ENCODE results near the gene C1QTNF8. TPM values are rescaled to one million over a fixed set of nuclear protein-coding genes. Genes with fewer than 3 reads are reported as not detected.

Gene C1QTNF8
- total RNA-seq, 1 donor from 2014 or later, result not detected

GRCh38 chr16:1126044-1126443 is 30.0 kb upstream of the C1QTNF8 start:
- no peaks in the 10 kb centered on the region for H3K27me3 ChIP-seq (ENCODE audit: control insufficient read depth, insufficient read depth, low read length)
- FAIRE-seq, result no peak

DNA sequence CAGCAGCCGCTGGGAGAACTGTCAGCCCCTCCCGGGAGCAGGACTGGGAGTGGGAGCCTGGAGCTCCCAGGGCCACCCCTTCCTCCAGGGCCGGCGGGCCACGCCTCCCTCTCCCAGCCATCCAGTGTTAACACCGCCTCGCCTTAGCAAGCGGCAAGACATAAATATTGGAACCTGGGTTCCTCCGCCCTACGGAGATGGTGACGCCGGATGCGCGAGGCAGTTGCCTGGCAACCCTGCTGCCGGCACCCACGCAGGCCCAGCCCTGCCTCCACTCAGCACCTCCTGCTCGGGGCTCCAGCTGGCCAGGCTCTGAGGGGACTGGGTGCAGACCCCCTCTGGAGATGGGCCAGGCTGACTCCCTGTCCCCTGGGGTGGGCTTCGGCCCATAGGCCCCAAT is 29.4 kb upstream of the C1QTNF8 start:
- DNase-seq (ENCODE audit: low read depth), result peak; percentile 4
- FAIRE-seq, result no peak
- TF ChIP-seq, protein P1, sequence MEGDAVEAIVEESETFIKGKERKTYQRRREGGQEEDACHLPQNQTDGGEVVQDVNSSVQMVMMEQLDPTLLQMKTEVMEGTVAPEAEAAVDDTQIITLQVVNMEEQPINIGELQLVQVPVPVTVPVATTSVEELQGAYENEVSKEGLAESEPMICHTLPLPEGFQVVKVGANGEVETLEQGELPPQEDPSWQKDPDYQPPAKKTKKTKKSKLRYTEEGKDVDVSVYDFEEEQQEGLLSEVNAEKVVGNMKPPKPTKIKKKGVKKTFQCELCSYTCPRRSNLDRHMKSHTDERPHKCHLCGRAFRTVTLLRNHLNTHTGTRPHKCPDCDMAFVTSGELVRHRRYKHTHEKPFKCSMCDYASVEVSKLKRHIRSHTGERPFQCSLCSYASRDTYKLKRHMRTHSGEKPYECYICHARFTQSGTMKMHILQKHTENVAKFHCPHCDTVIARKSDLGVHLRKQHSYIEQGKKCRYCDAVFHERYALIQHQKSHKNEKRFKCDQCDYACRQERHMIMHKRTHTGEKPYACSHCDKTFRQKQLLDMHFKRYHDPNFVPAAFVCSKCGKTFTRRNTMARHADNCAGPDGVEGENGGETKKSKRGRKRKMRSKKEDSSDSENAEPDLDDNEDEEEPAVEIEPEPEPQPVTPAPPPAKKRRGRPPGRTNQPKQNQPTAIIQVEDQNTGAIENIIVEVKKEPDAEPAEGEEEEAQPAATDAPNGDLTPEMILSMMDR (IDR thresholded peaks at IDR 0.05; ENCODE audit: insufficient read depth, low read length, severe bottlenecking), result no peak
- no peaks in the 10 kb centered on the region for H3K36me3 ChIP-seq (ENCODE audit: control insufficient read depth, insufficient read depth, low read length)
- no peak overlapping the region for H3K4me3 ChIP-seq (ENCODE audit: low read depth, low read length)
- H3K27me3 ChIP-seq (ENCODE audit: control insufficient read depth, insufficient read depth, low read length), result no peaks in the 10 kb centered on the region

More at GRCh38 chr16:1126044-1126443, 30.0 kb upstream of the C1QTNF8 start:
- no peaks in the 10 kb centered on the region for H3K36me3 ChIP-seq (ENCODE audit: control insufficient read depth, insufficient read depth, low read length)
- H3K4me3 ChIP-seq (ENCODE audit: low read depth, low read length), result no peak overlapping the region
- TF ChIP-seq, protein P1 (IDR thresholded peaks at IDR 0.05; ENCODE audit: insufficient read depth, low read length, severe bottlenecking), result no peak
- no peak for DNase-seq (ENCODE audit: low read depth)

GRCh38 chr16:1124795-1125194 is 28.8 kb upstream of the C1QTNF8 start:
- no peak for DNase-seq (ENCODE audit: low read depth)
- TF ChIP-seq, protein P1 (IDR thresholded peaks at IDR 0.05; ENCODE audit: insufficient read depth, low read length, severe bottlenecking), result no peak
- H3K36me3 ChIP-seq (ENCODE audit: control insufficient read depth, insufficient read depth, low read length), result no peaks in the 10 kb centered on the region
- H3K4me3 ChIP-seq (ENCODE audit: low read depth, low read length), result no peak overlapping the region
- no peaks in the 10 kb centered on the region for H3K27me3 ChIP-seq (ENCODE audit: control insufficient read depth, insufficient read depth, low read length)
- no peak for FAIRE-seq

DNA sequence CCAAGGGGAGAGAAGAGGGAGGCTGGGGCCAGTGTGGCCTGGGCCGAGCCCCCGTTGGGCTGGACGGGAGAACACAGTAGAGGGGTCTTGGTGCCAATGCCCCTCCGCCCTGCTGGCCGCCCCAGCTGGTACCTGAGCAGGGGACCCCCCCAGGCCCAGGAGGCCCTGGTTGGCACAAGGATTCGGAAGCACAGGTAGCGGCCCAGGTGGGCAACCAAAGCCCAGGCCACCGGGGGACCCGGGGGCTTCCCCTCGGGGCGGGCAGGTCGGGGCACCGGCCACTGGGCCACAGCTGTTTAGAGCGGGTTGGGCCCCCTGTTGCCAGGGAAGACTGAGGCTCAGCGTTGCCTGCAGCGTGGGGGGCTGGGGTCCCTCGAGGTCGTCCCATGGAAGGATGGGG is 28.2 kb upstream of the C1QTNF8 start:
- H3K27me3 ChIP-seq (ENCODE audit: control insufficient read depth, insufficient read depth, low read length), result no peaks in the 10 kb centered on the region
- FAIRE-seq (no peak), DNase-seq (ENCODE audit: low read depth) (no peak)
- H3K4me3 ChIP-seq (ENCODE audit: low read depth, low read length), result no peak overlapping the region
- TF ChIP-seq, protein P1 (IDR thresholded peaks at IDR 0.05; ENCODE audit: insufficient read depth, low read length, severe bottlenecking), result no peak
- H3K36me3 ChIP-seq (ENCODE audit: control insufficient read depth, insufficient read depth, low read length), result no peaks in the 10 kb centered on the region

- H3K4me3 ChIP-seq (ENCODE audit: low read depth, low read length), result no peak overlapping the region
- H3K27me3 ChIP-seq (ENCODE audit: control insufficient read depth, insufficient read depth, low read length), result no peaks in the 10 kb centered on the region
- TF ChIP-seq, protein P1 (IDR thresholded peaks at IDR 0.05; ENCODE audit: insufficient read depth, low read length, severe bottlenecking), result no peak
- DNase-seq (ENCODE audit: low read depth), result no peak
- FAIRE-seq, result no peak
- H3K36me3 ChIP-seq (ENCODE audit: control insufficient read depth, insufficient read depth, low read length), result no peaks in the 10 kb centered on the region
These were observed 27.6 kb upstream of the C1QTNF8 start for GRCh38 chr16:1123525-1124230.

DNA sequence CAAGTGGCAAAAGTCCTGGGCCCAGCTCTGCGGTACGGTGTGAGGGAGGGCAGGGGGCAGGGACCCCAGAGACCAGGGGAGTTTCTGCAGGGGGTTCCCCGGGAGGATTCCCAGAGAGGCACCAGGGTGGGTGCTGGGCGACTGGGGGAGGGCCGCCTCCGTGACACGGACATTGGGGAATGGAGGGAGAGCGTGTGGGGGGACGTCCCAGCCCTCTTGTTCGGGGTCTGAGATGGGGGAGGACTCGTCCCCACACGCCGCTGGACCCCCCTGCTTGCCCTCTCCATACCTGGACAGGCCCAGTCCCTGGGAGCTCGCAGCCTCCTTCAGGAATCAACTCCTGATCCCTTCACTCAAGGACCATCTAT is 26.3 kb upstream of the C1QTNF8 start:
- Histone ChIP-seq H3K36me3 (ENCODE audit: control insufficient read depth, insufficient read depth, low read length) (no peaks in the 10 kb centered on the region), H3K27me3 (ENCODE audit: control insufficient read depth, insufficient read depth, low read length) (no peaks in the 10 kb centered on the region), H3K4me3 (ENCODE audit: low read depth, low read length) (no peak overlapping the region)
- DNase-seq (ENCODE audit: low read depth) (no peak), FAIRE-seq (no peak)
- TF ChIP-seq, protein P1 (IDR thresholded peaks at IDR 0.05; ENCODE audit: insufficient read depth, low read length, severe bottlenecking), result no peak
